Measurements from ENCODE around the gene CYP3A4. TPM values are rescaled to one million over a fixed set of nuclear protein-coding genes. Genes with fewer than 3 reads are reported as not detected.

Gene CYP3A4
- not detected for total RNA-seq

GRCh38 chr7:99784007-99784406, at the start of gene CYP3A4:
Gene CYP3A4 (minus strand): TSS chr7:99784184. CDS start chr7:99784081, 103 bp downstream.
- ATAC-seq (no peak), DNase-seq (no peak)
- CTCF ChIA-PET, result no interaction called here
- Mint-ChIP-seq H3K4me3 (no peak within 1 kb of the TSS), H3K9me3 (ENCODE audit: low read depth) (no peaks in the 10 kb centered on the region), H3K27ac (no peak within 1 kb of the TSS), H3K4me1 (peaks cover 4% of the 10 kb centered on the region), H3K36me3 (no peaks in the 10 kb centered on the region), H3K27me3 (peaks cover 28% of the 10 kb centered on the region)

GRCh38 chr7:99833289-99833877, 49.4 kb upstream of the CYP3A4 start:
- H3K9me3 Mint-ChIP-seq (ENCODE audit: low read depth), result no peaks in the 10 kb centered on the region
- H3K36me3 Mint-ChIP-seq, result no peaks in the 10 kb centered on the region
- peaks cover 22% of the 10 kb centered on the region for H3K27me3 Mint-ChIP-seq
- no peak for DNase-seq
- peaks cover 3% of the 10 kb centered on the region for H3K4me1 Mint-ChIP-seq
- H3K27ac Mint-ChIP-seq, result no peak overlapping the region
- ATAC-seq, result no peak
- H3K4me3 Mint-ChIP-seq, result no peak overlapping the region
- CTCF ChIA-PET, result interaction anchor here (0.6 kb wide), 1 partner anchor 318 kb away, joined by 3 read pairs; no protein-coding TSS in a partner anchor

GRCh38 chr7:99831595-99831994, 47.6 kb upstream of the CYP3A4 start:
- CTCF ChIA-PET, result no interaction called here
- Mint-ChIP-seq H3K36me3 (no peaks in the 10 kb centered on the region), H3K4me1 (no peaks in the 10 kb centered on the region), H3K9me3 (ENCODE audit: low read depth) (no peaks in the 10 kb centered on the region), H3K27ac (no peak overlapping the region), H3K27me3 (peaks cover 32% of the 10 kb centered on the region), H3K4me3 (no peak overlapping the region)
- DNase-seq, result no peak
- ATAC-seq, result no peak

- DNase-seq (no peak), ATAC-seq (no peak)
- H3K4me3 Mint-ChIP-seq, result no peak overlapping the region
- H3K27ac Mint-ChIP-seq, result no peak overlapping the region
- no peaks in the 10 kb centered on the region for H3K9me3 Mint-ChIP-seq (ENCODE audit: low read depth)
- no peaks in the 10 kb centered on the region for H3K36me3 Mint-ChIP-seq
- H3K4me1 Mint-ChIP-seq, result no peaks in the 10 kb centered on the region
- CTCF ChIA-PET, result interaction anchor here (1.4 kb wide), 1 partner anchor 11 kb away, joined by 3 read pairs; no protein-coding TSS in a partner anchor
- H3K27me3 Mint-ChIP-seq, result peaks cover 37% of the 10 kb centered on the region
These were observed 45.7 kb upstream of the CYP3A4 start for GRCh38 chr7:99829524-99830160.

- H3K36me3 Mint-ChIP-seq, result no peaks in the 10 kb centered on the region
- peaks cover 37% of the 10 kb centered on the region for H3K27me3 Mint-ChIP-seq
- CTCF ChIA-PET, result no interaction called here
- no peak overlapping the region for H3K27ac Mint-ChIP-seq
- DNase-seq (no peak), ATAC-seq (no peak)
- no peak overlapping the region for H3K4me3 Mint-ChIP-seq
- no peaks in the 10 kb centered on the region for H3K9me3 Mint-ChIP-seq (ENCODE audit: low read depth)
- no peaks in the 10 kb centered on the region for H3K4me1 Mint-ChIP-seq
These were observed 44.8 kb upstream of the CYP3A4 start for GRCh38 chr7:99828811-99829210.

- ATAC-seq (no peak), DNase-seq (no peak)
- Mint-ChIP-seq H3K27me3 (peaks cover 31% of the 10 kb centered on the region), H3K9me3 (ENCODE audit: low read depth) (no peaks in the 10 kb centered on the region), H3K4me1 (no peaks in the 10 kb centered on the region), H3K27ac (no peak overlapping the region), H3K4me3 (no peak overlapping the region), H3K36me3 (no peaks in the 10 kb centered on the region)
- CTCF ChIA-PET, result no interaction called here
These were observed 43.2 kb upstream of the CYP3A4 start for GRCh38 chr7:99827040-99827778.

GRCh38 chr7:99825873-99826272, 41.9 kb upstream of the CYP3A4 start:
- Mint-ChIP-seq H3K4me1 (no peaks in the 10 kb centered on the region), H3K36me3 (no peaks in the 10 kb centered on the region), H3K27me3 (peaks cover 40% of the 10 kb centered on the region), H3K9me3 (ENCODE audit: low read depth) (no peaks in the 10 kb centered on the region), H3K4me3 (no peak overlapping the region), H3K27ac (no peak overlapping the region)
- ATAC-seq (no peak), DNase-seq (no peak)
- CTCF ChIA-PET, result no interaction called here

- H3K36me3 Mint-ChIP-seq, result no peaks in the 10 kb centered on the region
- CTCF ChIA-PET, result no interaction called here
- H3K4me1 Mint-ChIP-seq, result no peaks in the 10 kb centered on the region
- DNase-seq (no peak), ATAC-seq (no peak)
- no peaks in the 10 kb centered on the region for H3K9me3 Mint-ChIP-seq (ENCODE audit: low read depth)
- H3K27me3 Mint-ChIP-seq, result peaks cover 40% of the 10 kb centered on the region
- no peak overlapping the region for H3K27ac Mint-ChIP-seq
- H3K4me3 Mint-ChIP-seq, result no peak overlapping the region
These were observed 41.5 kb upstream of the CYP3A4 start for GRCh38 chr7:99825452-99825851.

GRCh38 chr7:99824091-99824490, 40.1 kb upstream of the CYP3A4 start:
- ATAC-seq (no peak), DNase-seq (no peak)
- H3K9me3 Mint-ChIP-seq (ENCODE audit: low read depth), result no peaks in the 10 kb centered on the region
- CTCF ChIA-PET, result no interaction called here
- no peak overlapping the region for H3K4me3 Mint-ChIP-seq
- no peaks in the 10 kb centered on the region for H3K36me3 Mint-ChIP-seq
- H3K27ac Mint-ChIP-seq, result no peak overlapping the region
- no peaks in the 10 kb centered on the region for H3K4me1 Mint-ChIP-seq
- peaks cover 48% of the 10 kb centered on the region for H3K27me3 Mint-ChIP-seq

- ATAC-seq (no peak), DNase-seq (no peak)
- H3K4me3 Mint-ChIP-seq, result no peak overlapping the region
These were observed 39.0 kb upstream of the CYP3A4 start for GRCh38 chr7:99822731-99823718.

GRCh38 chr7:99820408-99821027, 36.5 kb upstream of the CYP3A4 start:
- ATAC-seq (no peak), DNase-seq (no peak)
- Mint-ChIP-seq H3K9me3 (ENCODE audit: low read depth) (peaks cover 1% of the 10 kb centered on the region), H3K4me3 (no peak overlapping the region), H3K4me1 (no peaks in the 10 kb centered on the region), H3K36me3 (no peaks in the 10 kb centered on the region), H3K27me3 (peaks cover 33% of the 10 kb centered on the region), H3K27ac (no peak overlapping the region)
- CTCF ChIA-PET, result no interaction called here

More at GRCh38 chr7:99822731-99823718, 39.0 kb upstream of the CYP3A4 start:
- H3K27me3 Mint-ChIP-seq, result peaks cover 43% of the 10 kb centered on the region
- H3K36me3 Mint-ChIP-seq, result no peaks in the 10 kb centered on the region
- H3K27ac Mint-ChIP-seq, result no peak overlapping the region
- H3K9me3 Mint-ChIP-seq (ENCODE audit: low read depth), result no peaks in the 10 kb centered on the region
- H3K4me1 Mint-ChIP-seq, result no peaks in the 10 kb centered on the region
- CTCF ChIA-PET, result no interaction called here

- ATAC-seq, result no peak
- CTCF ChIA-PET, result no interaction called here
- no peak overlapping the region for H3K27ac Mint-ChIP-seq
These were observed 24.8 kb upstream of the CYP3A4 start for GRCh38 chr7:99808766-99809165.

More at GRCh38 chr7:99808766-99809165, 24.8 kb upstream of the CYP3A4 start:
- no peaks in the 10 kb centered on the region for H3K36me3 Mint-ChIP-seq
- H3K4me3 Mint-ChIP-seq, result no peak overlapping the region
- no peak for DNase-seq
- no peaks in the 10 kb centered on the region for H3K9me3 Mint-ChIP-seq (ENCODE audit: low read depth)
- H3K4me1 Mint-ChIP-seq, result no peaks in the 10 kb centered on the region
- peaks cover 34% of the 10 kb centered on the region for H3K27me3 Mint-ChIP-seq

All from activated CD8-positive, alpha-beta memory T cell treated with anti-CD3 and anti-CD28 coated beads, Interleukin-2, amount 10 ng/mL, durations not matched to agents 7 days and 5 days (primary cell).